HG03135 (cell line): Measurements from ENCODE around the gene RPS6KB2.

Source experiments
- ATAC-seq: cut with Tn5 transposase; IDR thresholded peaks from one replicate; pipeline ENCODE4 v1.9.1; 2021; ENCODE audit warnings: mild to moderate bottlenecking, moderate library complexity; ENCODE audit not compliant: unreplicated experiment

Gene RPS6KB2

DNA sequence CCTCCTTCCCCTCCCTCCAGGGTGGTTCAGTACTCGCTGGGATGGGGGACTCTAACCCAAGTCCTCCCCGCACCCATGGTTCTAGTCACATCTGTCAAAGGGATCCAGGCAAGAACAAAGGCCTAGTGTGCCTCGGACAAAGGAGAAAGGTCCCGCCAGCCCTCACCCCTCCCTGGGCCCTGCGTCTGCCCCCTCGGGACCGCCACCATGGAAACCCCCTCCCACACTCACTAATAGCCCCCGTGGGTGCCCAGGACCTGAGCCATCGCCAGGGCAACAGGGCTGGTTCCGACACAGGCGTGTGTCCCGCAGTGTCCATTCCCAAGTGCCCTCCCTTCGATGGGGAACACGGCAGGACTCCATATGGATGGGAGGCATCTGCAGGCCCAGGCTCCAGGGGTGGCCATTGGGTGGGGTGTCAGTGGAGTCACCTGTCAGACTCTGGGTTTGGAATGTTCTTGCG, 17.9 kb upstream of the RPS6KB2 start:
- ATAC-seq = no peak

DNA sequence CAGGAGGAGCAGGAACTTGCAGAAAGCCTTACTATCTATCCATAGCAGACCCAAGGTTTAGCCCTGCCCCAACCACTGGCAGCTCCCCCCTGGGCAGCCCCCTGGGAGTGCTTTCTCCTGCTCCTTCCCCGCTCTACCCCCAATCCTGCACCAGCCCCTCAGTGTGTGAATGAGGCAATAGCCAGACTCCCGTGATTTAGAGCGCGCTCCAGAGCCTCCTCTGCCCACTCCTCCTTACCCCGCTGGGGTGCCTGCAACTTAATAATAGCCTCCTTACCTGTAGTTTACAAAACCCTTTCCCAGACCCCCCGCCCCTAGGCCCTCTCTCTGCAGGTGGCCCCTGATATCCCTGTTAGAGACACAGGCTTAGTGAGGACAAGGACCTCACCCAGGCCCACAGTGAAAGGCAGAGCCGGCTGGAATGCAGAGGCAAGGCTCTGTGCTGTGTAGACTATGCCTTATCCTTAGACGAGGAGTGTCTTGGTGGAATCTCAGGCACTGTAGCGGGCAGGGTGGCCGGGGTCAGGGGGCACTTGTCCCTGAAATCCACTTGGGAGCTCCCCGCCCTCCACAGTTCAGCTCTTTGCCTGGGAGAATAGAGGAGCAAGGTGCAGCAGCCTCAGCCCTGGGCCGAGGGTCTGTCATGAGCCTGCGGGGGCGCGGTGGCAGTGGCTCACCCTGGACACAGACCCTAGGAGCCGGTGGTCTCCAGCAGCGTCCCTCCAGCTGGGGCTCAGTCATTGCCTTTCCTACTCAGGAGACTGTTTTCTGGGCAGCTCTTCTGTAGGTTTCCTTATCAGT, 17.1 kb upstream of the RPS6KB2 start:
- no peak for ATAC-seq

DNA sequence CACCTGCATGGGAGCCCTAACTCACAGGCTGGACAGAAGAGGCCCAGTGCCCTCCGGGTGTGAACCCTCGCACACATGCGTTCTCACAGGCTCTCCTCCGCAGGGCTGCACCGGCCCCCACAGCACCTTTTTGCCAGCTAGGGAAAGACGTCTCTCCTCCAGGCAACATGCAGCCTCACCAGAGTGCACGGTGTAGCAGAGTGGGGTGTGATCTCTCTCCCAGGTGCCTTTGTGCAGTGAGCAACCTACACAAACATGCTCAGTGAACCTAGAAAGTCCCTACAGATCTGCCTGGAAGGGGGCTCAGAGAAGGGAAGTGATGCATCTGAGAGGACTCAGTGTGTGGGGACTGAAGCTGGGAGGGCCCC, 16.5 kb upstream of the RPS6KB2 start:
- no peak for ATAC-seq

DNA sequence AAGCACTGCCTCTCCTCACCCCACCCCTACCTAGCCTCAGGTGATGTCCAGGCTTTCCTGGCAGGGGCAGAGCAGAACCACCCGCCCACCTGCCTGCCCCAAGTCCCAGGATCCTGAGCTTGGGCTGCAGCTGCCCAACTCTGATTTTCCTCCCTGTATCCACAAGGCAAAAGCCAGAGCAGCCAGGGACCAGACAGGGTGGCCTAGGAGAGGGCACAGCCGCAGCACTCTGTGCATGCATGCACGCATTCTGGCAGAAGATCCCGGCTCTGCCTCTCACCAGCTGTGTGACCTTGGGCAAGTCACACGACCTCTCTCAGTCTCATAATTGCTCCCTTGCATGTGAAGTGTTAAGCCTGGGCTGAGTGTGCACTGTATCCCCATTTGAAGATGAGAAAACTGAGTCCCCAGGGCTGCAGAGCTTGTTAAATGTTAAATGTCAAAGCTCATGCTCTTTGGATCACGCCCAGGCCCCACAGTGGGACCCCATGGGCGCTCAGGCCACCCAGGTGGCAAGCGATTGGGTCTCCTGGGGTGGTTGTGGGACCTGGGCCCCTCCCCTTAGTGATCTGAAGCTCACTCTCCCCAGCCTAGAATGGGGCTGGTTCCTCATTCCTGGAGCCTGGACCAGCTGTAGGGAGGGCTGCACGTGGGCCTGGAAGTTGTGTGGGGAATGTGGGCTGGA, 15.7 kb upstream of the RPS6KB2 start:
- no peak for ATAC-seq

DNA sequence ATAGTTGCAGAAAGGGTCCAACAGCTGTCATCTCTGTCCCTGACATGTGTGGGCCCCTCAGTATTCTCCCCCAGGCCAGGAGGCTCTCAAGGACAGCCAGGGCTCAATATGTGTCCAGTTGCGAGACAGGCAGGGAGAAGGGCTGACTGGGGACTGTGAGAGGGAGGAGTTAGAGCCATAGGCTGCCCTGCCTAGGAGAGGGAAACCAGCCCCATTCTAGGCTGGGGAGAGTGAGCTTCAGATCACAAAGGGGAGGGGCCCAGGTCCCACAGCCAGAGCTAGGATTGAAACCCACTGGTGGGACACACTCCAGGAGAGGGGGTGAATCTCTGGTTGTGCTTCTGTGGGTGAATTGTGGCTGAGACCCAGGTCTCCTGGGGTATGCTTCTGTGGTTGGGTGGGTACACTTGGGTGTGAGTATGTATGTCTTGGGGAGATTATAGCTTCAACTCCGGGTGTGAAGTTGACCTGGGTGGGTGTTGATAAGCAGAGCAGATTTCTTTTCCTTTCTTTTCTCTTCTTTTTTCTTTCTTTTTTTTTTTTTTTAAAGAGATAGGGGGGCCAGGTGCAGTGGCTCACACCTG, 14.9 kb upstream of the RPS6KB2 start:
- ATAC-seq = no peak

DNA sequence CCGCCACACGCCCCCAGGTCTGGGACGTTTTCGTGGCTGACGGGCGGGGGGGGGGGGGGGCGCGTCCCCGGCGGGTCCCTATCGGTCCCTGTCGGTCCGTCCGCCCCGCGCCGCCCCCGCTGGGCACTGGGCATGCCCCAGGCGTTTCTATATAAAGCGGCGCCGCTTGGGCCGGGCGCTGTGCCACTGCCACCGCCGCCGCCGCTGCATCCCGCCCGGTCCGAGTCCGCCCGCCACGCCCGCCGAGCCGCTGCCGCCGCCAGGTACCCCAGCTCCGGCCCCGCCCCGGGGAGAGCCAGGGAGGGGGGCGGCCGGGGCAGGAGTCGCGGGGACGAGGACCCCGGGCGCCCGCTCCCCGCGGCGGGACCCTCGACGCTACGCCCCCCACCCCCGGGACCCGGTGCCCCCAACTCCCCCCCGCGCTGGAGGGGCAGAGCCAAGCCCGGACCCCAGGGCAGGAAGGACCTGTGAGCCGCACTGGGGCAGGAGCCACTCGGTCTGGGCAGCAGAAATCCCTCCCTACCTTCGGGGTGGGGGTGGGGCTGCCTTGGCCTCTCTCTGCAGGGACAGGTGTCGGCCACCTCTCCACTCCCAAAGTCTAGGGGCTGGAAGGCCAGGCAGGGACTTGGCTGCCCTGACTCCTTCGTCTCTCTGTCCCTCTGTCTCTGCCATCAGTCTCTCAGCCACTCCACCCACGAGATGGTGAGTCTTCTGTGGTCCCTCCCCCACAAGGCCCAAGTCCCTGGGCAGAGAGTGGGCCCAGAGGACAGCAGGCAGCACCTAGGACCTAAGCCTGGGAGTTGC, 12.6 kb upstream of the RPS6KB2 start, which contains the start of gene CARNS1:
Gene CARNS1 (plus strand): TSS at position 178 of the 804 bp plus-strand sequence. CDS start 522 bp downstream, at position 700.
- no peak for ATAC-seq

DNA sequence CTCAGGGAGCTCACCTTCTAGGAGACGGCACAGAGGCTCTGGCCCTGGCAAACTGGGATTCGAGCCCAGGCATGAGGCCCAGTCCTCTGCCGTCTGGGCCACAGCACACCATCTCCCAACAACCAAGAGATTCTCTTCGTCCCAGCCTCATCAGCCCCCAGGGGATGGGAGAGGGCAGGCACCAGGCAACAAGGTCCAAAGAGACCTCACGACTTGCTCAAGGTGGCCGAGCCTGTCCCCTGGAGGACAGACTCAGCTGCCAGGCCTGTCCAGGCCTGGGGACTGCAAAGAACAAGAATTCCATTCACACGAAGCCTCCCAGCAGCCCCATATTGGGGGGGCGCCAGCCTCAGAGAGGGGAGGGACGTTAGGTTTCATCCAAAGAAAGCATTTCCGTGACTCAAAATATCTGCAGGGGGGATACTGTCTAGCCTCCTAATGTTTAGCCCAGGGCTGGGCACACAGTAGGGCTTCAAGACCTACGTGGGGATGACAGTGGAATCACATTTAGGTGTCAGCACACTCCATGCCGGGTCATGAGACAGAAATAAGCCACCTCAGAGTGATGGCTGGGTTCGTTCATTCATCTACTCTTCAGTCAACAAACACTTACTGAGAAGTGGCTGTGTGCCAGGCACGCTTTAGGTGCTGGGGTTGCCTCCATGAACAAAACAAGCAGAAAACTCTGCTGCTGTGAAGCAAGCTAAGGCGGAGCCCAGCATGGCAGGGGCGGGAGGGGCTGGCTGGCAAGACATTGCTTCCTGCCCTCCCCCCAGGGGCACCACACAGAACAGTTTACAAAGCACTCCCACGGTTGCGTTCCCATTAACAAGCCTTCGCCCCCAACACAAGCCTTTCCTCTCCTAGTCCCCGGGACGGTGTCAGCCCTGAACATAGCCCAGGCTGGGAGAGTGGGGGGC, 11.6 kb upstream of the RPS6KB2 start:
- no peak for ATAC-seq

DNA sequence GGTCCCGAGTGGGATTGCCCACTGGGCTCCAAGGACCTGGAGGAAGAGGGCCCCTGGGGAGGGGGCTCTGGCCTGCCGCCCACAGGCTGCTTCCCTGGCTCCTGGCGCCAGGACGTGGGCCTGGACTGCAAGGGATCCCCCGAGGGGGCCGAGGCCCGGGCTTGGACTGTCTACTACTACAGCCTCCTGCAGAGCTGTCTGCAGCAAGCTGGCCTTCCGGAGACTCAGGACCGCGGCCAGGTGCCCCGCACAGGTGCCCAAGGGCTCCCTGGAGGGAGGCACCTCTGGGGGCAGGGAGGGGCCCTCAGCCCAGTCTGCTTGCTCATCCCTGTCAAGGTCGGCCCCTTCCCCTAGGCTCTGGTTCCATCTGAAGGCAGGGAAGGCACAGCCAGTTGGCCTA, 10.9 kb upstream of the RPS6KB2 start:
- no peak for ATAC-seq

DNA sequence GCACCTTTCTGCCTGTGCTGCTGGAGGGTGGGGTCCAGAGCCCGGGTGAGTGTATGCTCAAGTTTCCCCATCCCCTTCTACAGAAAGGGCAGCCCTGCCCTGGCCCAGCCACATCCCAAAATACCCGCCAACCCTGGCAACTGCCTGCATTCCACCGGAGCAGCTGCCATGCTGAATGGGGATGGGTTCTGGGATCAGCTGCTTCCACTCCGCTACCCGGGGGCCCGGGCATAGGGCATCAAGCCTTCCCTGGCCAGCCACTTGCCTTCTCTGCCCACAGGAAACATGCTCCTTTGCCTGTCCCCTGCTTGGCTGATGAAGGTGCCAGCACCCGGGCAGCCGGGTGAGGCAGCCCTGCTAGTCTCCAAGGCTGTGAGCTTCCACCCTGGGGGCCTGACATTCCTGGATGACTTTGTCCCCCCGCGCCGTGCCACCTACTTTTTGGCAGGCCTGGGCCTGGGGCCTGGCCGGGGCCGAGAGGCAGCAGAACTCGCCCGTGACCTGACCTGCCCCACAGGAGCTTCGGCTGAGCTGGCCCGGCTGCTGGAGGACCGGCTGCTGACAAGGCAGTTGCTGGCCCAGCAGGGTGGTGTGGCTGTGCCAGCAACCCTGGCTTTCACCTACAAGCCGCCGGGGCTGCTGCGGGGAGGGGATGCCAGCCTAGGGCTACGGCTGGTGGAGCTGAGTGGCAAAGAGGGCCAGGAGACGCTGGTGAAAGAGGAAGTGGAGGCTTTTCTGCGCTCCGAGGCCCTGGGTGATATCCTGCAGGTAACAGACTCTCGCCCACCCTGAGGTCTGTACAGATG, 9.6 kb upstream of the RPS6KB2 start:
- no peak for ATAC-seq

DNA sequence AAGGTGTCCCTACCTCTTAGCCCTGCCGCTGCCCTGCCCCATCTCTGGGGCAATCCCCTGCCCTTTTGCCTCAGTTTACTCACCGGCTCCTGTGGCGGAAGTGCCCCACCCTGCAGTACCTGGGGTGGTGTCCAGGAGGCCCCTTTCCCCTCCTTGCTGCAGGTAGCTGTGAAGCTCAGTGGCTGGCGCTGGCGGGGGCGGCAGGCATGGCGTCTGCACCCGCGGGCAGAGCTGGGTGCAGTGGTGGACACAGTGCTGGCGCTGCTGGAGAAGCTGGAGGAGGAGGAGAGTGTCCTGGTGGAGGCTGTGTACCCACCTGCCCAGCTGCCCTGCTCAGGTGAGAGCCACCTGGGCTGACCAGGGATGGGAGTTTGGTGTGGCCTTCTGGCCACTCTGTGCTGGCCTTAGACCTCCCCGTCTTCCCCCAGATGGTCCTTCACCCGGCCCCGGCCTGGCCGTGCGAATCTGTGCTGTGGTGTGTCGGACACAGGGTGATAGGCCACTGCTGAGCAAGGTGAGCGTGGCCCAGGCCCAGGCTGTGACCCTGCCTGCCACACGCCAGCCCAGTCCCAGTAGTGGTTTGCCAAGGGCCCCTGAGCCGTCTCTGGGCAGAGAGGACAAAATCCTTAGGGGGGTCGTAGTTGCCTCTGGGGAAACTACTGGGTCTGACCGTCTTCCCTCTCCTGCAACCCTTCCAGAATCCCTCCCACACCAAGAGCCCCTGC, 8.8 kb upstream of the RPS6KB2 start:
- no peak for ATAC-seq

DNA sequence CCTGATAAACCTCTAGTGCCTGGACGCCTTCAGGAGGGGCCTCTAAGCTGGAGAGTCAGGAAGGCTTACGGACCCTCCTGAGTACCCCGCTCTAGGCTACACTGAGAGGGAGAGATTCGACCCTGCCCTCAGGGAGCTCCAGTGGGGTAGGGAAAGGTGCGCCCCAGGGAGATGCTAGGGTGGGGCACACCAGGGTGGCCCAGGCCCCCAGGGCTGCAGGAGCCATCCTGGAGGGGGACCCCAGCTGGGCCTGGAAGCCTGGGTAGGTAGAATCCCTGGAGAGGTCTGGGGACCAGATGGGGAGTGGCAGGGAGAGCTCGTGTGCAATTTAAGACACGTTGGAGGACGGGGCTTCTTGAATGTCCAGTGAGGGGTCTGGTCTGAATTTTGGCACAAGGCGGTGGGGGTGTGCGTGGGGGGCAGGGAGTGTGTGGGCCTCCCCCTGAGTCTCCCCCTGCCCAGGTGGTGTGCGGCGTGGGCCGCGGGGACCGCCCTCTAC, 8.1 kb upstream of the RPS6KB2 start:
- no peak for ATAC-seq

DNA sequence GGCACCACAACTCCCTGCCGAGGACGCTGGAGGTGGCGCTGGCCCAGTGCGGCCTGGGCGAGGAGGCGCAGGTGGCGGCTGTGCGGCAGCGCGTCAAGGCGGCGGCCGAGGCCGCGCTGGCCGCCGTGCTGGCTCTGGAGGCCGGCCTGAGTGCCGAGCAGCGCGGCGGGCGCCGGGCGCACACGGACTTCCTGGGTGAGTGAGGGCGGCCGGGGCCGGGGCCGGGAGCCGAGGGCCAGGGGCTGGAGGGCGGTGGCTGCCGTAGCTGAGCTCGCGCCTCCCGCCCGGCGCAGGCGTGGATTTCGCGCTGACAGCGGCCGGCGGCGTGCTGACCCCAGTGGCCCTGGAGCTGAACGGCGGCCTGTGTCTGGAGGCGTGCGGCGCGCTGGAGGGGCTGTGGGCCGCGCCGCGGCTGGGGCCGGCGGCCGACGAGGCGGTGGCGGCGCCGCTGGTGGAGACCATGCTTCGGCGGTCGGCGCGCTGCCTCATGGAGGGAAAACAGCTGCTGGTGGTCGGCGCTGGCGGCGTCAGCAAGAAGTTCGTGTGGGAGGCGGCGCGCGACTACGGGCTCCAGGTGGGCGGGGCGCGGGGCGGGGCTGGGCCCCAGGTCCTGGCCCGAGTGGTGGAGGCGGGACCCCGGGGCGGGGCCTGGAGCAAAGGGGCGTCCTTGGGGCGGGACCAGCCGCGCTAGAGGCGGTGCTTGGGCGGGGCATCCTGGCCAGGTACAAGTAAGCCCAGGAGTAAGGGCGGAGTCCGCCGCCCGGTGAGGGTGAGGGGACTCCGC, 7.5 kb upstream of the RPS6KB2 start:
- peak; percentile 71 for ATAC-seq

DNA sequence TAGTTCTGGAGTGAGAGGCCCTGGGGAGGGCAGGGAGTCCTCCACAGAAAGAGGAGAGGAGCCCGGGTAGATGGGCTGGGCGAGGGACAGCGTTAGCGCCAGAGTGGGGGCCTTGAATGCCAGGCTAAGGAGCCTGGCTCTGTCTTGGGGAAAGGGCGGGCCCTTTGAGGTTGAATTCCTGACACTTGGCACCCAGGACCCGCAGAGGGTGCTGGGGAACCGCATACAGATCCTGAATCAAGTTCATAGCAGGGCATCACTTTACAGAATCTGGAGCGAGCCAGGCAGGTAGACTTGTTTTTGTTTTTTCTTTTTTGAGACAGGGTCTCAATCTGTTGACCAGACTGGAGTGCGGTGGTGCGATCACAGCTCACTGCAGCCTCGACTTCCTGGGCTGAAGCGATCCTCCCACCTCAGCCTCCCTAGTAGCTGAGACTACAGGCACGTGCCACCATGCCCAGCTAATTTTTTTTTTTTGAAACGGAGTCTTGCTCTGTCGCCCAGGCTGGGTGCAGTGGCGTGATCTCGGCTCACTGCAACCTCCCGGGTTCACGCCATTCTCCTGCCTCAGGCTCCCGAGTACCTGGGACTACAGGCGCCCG, 6.8 kb upstream of the RPS6KB2 start:
- ATAC-seq = no peak

DNA sequence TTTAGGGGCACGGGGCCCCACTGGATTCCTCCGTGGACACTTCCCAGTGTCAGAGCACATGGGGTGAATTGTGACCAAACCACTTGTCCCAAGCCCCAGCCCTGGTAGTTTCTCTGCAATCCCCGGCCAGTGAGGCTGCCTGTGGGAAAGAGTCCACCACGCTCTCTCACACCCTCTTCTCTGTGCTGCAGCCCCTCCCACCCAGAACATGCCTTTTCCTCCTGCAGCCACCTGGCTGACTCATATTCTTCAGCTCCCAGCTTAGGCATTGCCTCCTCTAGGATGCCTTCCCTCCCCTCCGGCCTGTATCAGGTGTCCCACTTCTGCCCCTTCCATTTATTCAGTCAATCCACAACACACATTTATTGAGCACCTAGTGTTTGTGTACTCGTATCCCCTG, 5.4 kb upstream of the RPS6KB2 start:
- ATAC-seq = no peak

DNA sequence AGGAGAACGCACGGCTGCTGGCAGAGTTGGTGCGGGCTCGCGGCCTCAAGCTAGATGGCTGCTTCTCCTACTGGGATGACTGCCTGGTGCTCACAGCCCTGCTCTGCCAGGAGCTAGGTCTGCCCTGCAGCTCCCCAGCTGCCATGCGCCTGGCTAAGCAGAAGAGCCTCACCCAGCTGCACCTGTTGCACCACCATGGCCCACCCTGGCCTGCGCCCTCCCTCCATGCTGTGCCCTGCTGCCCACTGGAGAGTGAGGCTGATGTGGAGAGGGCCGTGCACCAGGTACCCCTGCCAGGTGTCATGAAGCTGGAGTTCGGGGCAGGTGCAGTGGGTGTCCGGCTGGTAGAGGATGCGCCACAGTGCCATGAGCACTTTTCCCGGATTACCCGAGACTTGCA, 4.8 kb upstream of the RPS6KB2 start:
- no peak for ATAC-seq

DNA sequence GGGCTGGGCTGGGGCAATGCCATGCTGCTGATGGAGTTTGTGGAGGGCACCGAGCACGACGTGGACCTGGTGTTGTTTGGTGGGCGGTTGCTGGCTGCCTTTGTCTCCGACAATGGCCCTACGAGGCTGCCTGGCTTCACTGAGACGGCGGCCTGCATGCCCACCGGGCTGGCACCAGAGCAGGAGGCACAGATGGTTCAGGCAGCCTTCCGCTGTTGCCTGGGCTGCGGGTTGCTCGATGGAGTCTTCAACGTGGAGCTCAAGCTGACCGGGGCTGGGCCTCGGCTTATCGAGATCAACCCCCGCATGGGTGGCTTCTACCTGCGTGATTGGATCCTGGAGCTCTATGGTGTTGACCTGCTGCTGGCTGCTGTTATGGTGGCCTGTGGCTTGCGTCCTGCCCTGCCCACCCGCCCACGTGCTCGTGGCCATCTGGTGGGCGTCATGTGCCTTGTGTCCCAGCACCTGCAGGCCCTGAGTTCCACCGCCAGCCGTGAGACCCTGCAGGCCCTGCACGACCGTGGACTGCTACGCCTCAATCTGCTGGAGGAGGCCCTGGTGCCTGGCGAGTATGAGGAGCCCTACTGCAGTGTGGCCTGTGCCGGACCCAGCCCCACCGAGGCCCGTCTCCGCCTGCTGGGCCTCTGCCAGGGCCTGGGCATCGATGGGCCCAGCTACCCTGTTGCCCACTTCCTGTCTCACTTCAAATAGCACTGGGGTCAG, 4.2 kb upstream of the RPS6KB2 start:
- no peak for ATAC-seq
